DOHH2 (cell line): ENCODE data around the gene GATA2.

Experiments
- H3F3A ChIP-seq: fragments of 200-600 bp; sonication (generic), shearing (Covaris generic); 2 replicates; pipeline ENCODE4 v1.6.0; 2016; ENCODE audit warnings: antibody characterized with exemption, mild to moderate bottlenecking; ENCODE audit not compliant: control insufficient read depth, insufficient read depth
- H3K27ac ChIP-seq: fragments of 200-600 bp; sonication (generic); 2 replicates; pipeline ENCODE4 v1.5.1; 2014; ENCODE audit warnings: low read depth, mild to moderate bottlenecking, low read length, moderate library complexity
- H3K27me3 ChIP-seq: fragments of 200-600 bp; sonication (generic); 2 replicates; pipeline ENCODE4 v1.6.1; 2014; ENCODE audit warnings: mild to moderate bottlenecking, low read length, mixed read lengths; ENCODE audit not compliant: control insufficient read depth
- H3K36me3 ChIP-seq: fragments of 200-600 bp; sonication (generic); 2 replicates; pipeline ENCODE4 v1.6.1; 2014; ENCODE audit warnings: mild to moderate bottlenecking, low read length, moderate library complexity, mixed read lengths; ENCODE audit not compliant: control insufficient read depth
- H3K4me1 ChIP-seq: fragments of 200-600 bp; sonication (generic); 2 replicates; pipeline ENCODE4 v1.6.1; 2014; ENCODE audit warnings: mild to moderate bottlenecking, low read length, mixed read lengths; ENCODE audit not compliant: control insufficient read depth
- H3K4me2 ChIP-seq: fragments of 200-600 bp; sonication (generic); 2 replicates; pipeline ENCODE4 v1.6.0; 2014; ENCODE audit warnings: mild to moderate bottlenecking, low read length, moderate library complexity
- H3K4me3 ChIP-seq: fragments of 200-600 bp; sonication (generic); 2 replicates; pipeline ENCODE4 v1.5.1; 2014; ENCODE audit warnings: mild to moderate bottlenecking, low read length, mixed read lengths
- H3K79me2 ChIP-seq: fragments of 200-600 bp; sonication (generic); 2 replicates; pipeline ENCODE4 v1.6.1; 2014; ENCODE audit warnings: mild to moderate bottlenecking, low read length, mixed read lengths; ENCODE audit not compliant: control insufficient read depth
- H3K9me2 ChIP-seq: fragments of 200-600 bp; sonication (generic); replicated peaks from 2 replicates; pipeline ENCODE4 v1.6.1; 2014; ENCODE audit warnings: mild to moderate bottlenecking, low read length, mixed read lengths; ENCODE audit not compliant: control insufficient read depth
- H3K9me3 ChIP-seq: fragments of 200-600 bp; sonication (generic); 2 replicates; pipeline ENCODE4 v1.6.1; 2014; ENCODE audit warnings: antibody characterized with exemption, low read length, mixed read lengths; ENCODE audit not compliant: control insufficient read depth, insufficient read depth
- H4K20me1 ChIP-seq: fragments of 200-600 bp; sonication (generic); 2 replicates; pipeline ENCODE4 v1.6.0; 2014; ENCODE audit warnings: low read depth, mild to moderate bottlenecking, antibody characterized with exemption, low read length, moderate library complexity; ENCODE audit not compliant: control insufficient read depth, insufficient read depth
- CTCF ChIP-seq: fragments of 200-600 bp; sonication (generic); IDR thresholded peaks from one replicate; pipeline ENCODE4 v1.5.1; 2014; ENCODE audit warnings: antibody characterized with exemption, mild to moderate bottlenecking, low read depth, low read length; ENCODE audit not compliant: poor library complexity, severe bottlenecking
- EZH2phosphoT487 ChIP-seq: fragments of 200-600 bp; sonication (generic); IDR thresholded peaks from 2 replicates; pipeline ENCODE4 v1.6.1; 2017; ENCODE audit warnings: borderline replicate concordance, mild to moderate bottlenecking, antibody characterized with exemption, low read length, moderate library complexity, mixed read lengths

Gene GATA2

GRCh38 chr3:128517648-128518047 lies 24.6 kb upstream of the GATA2 start:
- Histone ChIP-seq H3K27me3 (peaks cover 10% of the 10 kb centered on the region), H3K9me2 (no peaks in the 10 kb centered on the region), H4K20me1 (no peaks in the 10 kb centered on the region), H3K4me1 (no peaks in the 10 kb centered on the region), H3K4me2 (no peak overlapping the region), H3K9me3 (no peaks in the 10 kb centered on the region), H3K36me3 (no peaks in the 10 kb centered on the region), H3K79me2 (no peaks in the 10 kb centered on the region), H3K4me3 (no peak overlapping the region), H3K27ac (no peak overlapping the region), H3F3A (no peaks in the 10 kb centered on the region)
- TF ChIP-seq EZH2phosphoT487 (no peak), CTCF (no peak)

GRCh38 chr3:128515967-128516366 lies 23.0 kb upstream of the GATA2 start:
- peaks cover 10% of the 10 kb centered on the region for H3K27me3 ChIP-seq
- H3F3A ChIP-seq: no peaks in the 10 kb centered on the region
- no peak overlapping the region for H3K4me3 ChIP-seq
- no peaks in the 10 kb centered on the region for H3K9me2 ChIP-seq
- no peaks in the 10 kb centered on the region for H3K36me3 ChIP-seq
- H3K4me1 ChIP-seq: no peaks in the 10 kb centered on the region
- no peak for TF ChIP-seq EZH2phosphoT487
- no peak for TF ChIP-seq CTCF
- H3K4me2 ChIP-seq: no peak overlapping the region
- no peak overlapping the region for H3K27ac ChIP-seq
- no peaks in the 10 kb centered on the region for H3K9me3 ChIP-seq
- no peaks in the 10 kb centered on the region for H3K79me2 ChIP-seq
- no peaks in the 10 kb centered on the region for H4K20me1 ChIP-seq

- Histone ChIP-seq H3F3A (no peaks in the 10 kb centered on the region), H4K20me1 (no peaks in the 10 kb centered on the region), H3K79me2 (no peaks in the 10 kb centered on the region), H3K4me1 (no peaks in the 10 kb centered on the region), H3K27ac (no peak overlapping the region), H3K4me3 (no peak overlapping the region), H3K4me2 (no peak overlapping the region), H3K36me3 (no peaks in the 10 kb centered on the region), H3K9me2 (no peaks in the 10 kb centered on the region), H3K9me3 (peaks cover 6% of the 10 kb centered on the region; the same call in 1 of the 2 replicates), H3K27me3 (no peaks in the 10 kb centered on the region)
- TF ChIP-seq CTCF (no peak), EZH2phosphoT487 (no peak)
Measured at GRCh38 chr3:128508852-128509251, 15.9 kb upstream of the GATA2 start.

- Histone ChIP-seq H4K20me1 (no peaks in the 10 kb centered on the region), H3K4me3 (no peak overlapping the region), H3K9me2 (no peaks in the 10 kb centered on the region), H3F3A (no peaks in the 10 kb centered on the region), H3K36me3 (no peaks in the 10 kb centered on the region), H3K9me3 (peaks cover 6% of the 10 kb centered on the region; the same call in 1 of the 2 replicates), H3K27ac (no peak overlapping the region), H3K4me2 (no peak overlapping the region), H3K4me1 (no peaks in the 10 kb centered on the region), H3K27me3 (0 out of 2 replicates have a peak, but pooled peaks cover 5% of the 10 kb centered on the region), H3K79me2 (no peaks in the 10 kb centered on the region)
- no peak for TF ChIP-seq CTCF
- no peak for TF ChIP-seq EZH2phosphoT487
Measured at GRCh38 chr3:128506754-128507153, 13.8 kb upstream of the GATA2 start.
